HEK293T (cell line): ENCODE results near the gene CISD3.

Source experiments
- ARNT ChIP-seq: fragments of 450-650 bp; IDR thresholded peaks from 2 replicates; pipeline ENCODE4 v1.6.1; 2017; ENCODE audit warnings: mild to moderate bottlenecking
- BHLHE40 ChIP-seq: fragments of 450-650 bp; IDR thresholded peaks from 2 replicates; pipeline ENCODE4 v1.6.1; 2016; ENCODE audit warnings: mild to moderate bottlenecking, moderate library complexity, borderline replicate concordance
- CTBP1 ChIP-seq: fragments of 450-650 bp; IDR thresholded peaks from 2 replicates; pipeline ENCODE4 v1.6.1; 2016; ENCODE audit warnings: borderline replicate concordance
- FOXA1 ChIP-seq: fragments of 450-650 bp; IDR thresholded peaks from 2 replicates; pipeline ENCODE4 v1.6.1; 2016; ENCODE audit warnings: mild to moderate bottlenecking
- FOXK2 ChIP-seq: fragments of 450-650 bp; IDR thresholded peaks from 2 replicates; pipeline ENCODE4 v1.6.1; 2016; ENCODE audit warnings: mild to moderate bottlenecking
- FOXM1 ChIP-seq: fragments of 450-650 bp; IDR thresholded peaks from 2 replicates; pipeline ENCODE4 v1.6.1; 2017; ENCODE audit warnings: mild to moderate bottlenecking, borderline replicate concordance
- HDGF ChIP-seq: fragments of 450-650 bp; IDR thresholded peaks from 2 replicates; pipeline ENCODE4 v1.6.1; 2017; ENCODE audit warnings: antibody characterized with exemption, borderline replicate concordance
- SP1 ChIP-seq: fragments of 450-650 bp; IDR thresholded peaks from 2 replicates; pipeline ENCODE4 v1.6.1; 2017

DNA sequence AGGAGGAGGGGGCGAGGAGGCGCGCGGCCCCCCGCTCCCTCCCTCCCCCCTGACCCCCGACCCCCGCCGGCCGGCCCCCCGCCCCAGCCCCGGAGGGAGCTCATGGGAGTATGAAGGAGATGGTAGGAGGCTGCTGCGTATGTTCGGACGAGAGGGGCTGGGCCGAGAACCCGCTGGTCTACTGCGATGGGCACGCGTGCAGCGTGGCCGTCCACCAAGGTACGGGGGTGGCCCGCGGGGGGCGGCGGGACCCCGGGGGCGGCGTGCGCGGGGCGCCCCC lies 24.7 kb upstream of the CISD3 start:
- TF ChIP-seq FOXK2 (no peak), BHLHE40 (no peak), FOXA1 (no peak), HDGF (no peak), CTBP1 (no peak), FOXM1 (no peak), SP1 (no peak), ARNT (no peak)
